K562 (cell line): ENCODE results near the gene SLC7A5. TPM values are rescaled to one million over a fixed set of nuclear protein-coding genes. Genes with fewer than 3 reads are reported as not detected.
A peak's percentile ranks its signal among the peaks of the same experiment; 100 is the strongest.

Experiments
- BACH1 ChIP-seq: fragments of 200-800 bp; sonication (Bioruptor generic); IDR thresholded peaks from 2 replicates; pipeline ENCODE4 v1.6.1; 2016; ENCODE audit warnings: missing genetic modification characterization, missing compliant biosample characterization
- CTBP1 ChIP-seq: fragments of 450-650 bp; IDR thresholded peaks from 2 replicates; pipeline ENCODE4 v1.6.1; 2016; ENCODE audit warnings: borderline replicate concordance
- EGR1 ChIP-seq: fragments of 450-650 bp; conservative IDR thresholded peaks from 2 replicates; pipeline ENCODE4 v1.6.1; 2017; ENCODE audit warnings: mild to moderate bottlenecking
- FOXA1 ChIP-seq: fragments of 450-650 bp; IDR thresholded peaks from 2 replicates; pipeline ENCODE4 v1.6.1; 2016; ENCODE audit warnings: mild to moderate bottlenecking, borderline replicate concordance
- GABPB2 ChIP-seq: fragments of 250-450 bp; sonication (Bioruptor Pico); conservative IDR thresholded peaks from 2 replicates; pipeline ENCODE4 v1.5.1; 2021; ENCODE audit warnings: mild to moderate bottlenecking
- NR2C1 ChIP-seq, 2 experiments: fragments of 450-650 bp; IDR thresholded peaks; 2 replicates each; pipeline ENCODE4 v1.6.1; 2017; ENCODE audit warnings: mild to moderate bottlenecking in 2 of 2, antibody characterized with exemption in 1 of 2, inconsistent platforms in 1 of 2, missing compliant biosample characterization in 1 of 2, missing genetic modification characterization in 1 of 2
- PHB ChIP-seq: fragments of 250-450 bp; sonication (Bioruptor Pico); IDR thresholded peaks from 2 replicates; pipeline ENCODE4 v1.5.0; 2021
- PHB2 ChIP-seq: fragments of 450-650 bp; IDR thresholded peaks from 2 replicates; pipeline ENCODE4 v1.6.1; 2017; ENCODE audit warnings: low read depth
- PYGO2 ChIP-seq: fragments of 450-650 bp; IDR thresholded peaks from 2 replicates; pipeline ENCODE4 v1.6.1; 2016; ENCODE audit warnings: mild to moderate bottlenecking, missing genetic modification characterization, moderate library complexity, missing compliant biosample characterization
- RBM17 ChIP-seq: fragments of 200-400 bp; formaldehyde crosslinking; IDR thresholded peaks from 2 replicates; pipeline ENCODE4 v1.6.1; 2017; ENCODE audit warnings: low read depth, mild to moderate bottlenecking, low read length, borderline replicate concordance
- SMAD1 ChIP-seq: fragments of 150-350 bp; IDR thresholded peaks from 2 replicates; pipeline ENCODE4 v1.6.1; 2014; ENCODE audit warnings: low read length, low read depth; ENCODE audit not compliant: partially characterized antibody
- TBP ChIP-seq: optimal IDR thresholded peaks from 2 replicates; pipeline ENCODE3; 2011; ENCODE audit warnings: low read depth, low read length, improper control_type of control experiment
- TOE1 ChIP-seq, 2 experiments: fragments of 450-650 bp in 1 of 2; sonication (generic) in 1 of 2; formaldehyde crosslinking in 1 of 2; IDR thresholded peaks; 2 replicates each; pipeline versions ENCODE4 v1.7.1 to v1.8.0; 2016 to 2022; ENCODE audit warnings: borderline replicate concordance in 2 of 2, mild to moderate bottlenecking in 2 of 2, antibody characterized with exemption in 1 of 2, inconsistent platforms in 1 of 2, low read depth in 1 of 2, missing genetic modification reagents in 1 of 2, moderate library complexity in 1 of 2
- ZNF24 ChIP-seq: fragments of 450-650 bp; IDR thresholded peaks from 2 replicates; pipeline ENCODE4 v1.6.1; 2016
- ZNF274 ChIP-seq: IDR thresholded peaks from 2 replicates; pipeline ENCODE4 v1.6.1; 2011; ENCODE audit warnings: low read depth, mild to moderate bottlenecking, low read length, moderate library complexity, borderline replicate concordance
- polyA plus RNA-seq, 8 experiments: library from polyadenylated mRNA; depleted of rRNA in 4 of 8; stranded (reverse) in 5 of 8; unstranded in 3 of 8; fragments of >200 nt; fragmentation: Nextera tagmentation in 2 of 8; fragmentation: Illumina TruSeq in 1 of 8; extraction: Ambion mirVana in 2 of 8; extraction: Trizol in 1 of 8; gene quantifications; 2 replicates each; pipeline versions ENCODE4 v1.2.1 to v1.2.3, GENCODE V29; 2011 to 2014; ENCODE audit warnings: inconsistent platforms in 1 of 8, missing spikeins in 1 of 8
- total RNA-seq, 7 experiments: library from RNA; depleted of rRNA in 6 of 7; stranded (reverse); fragments of >200 nt in 6 of 7; fragmentation: Illumina TruSeq in 2 of 7; extraction: Trizol in 2 of 7; gene quantifications; 2 replicates each; pipeline versions ENCODE4 v1.2.1 to v1.2.3, GENCODE V29; 2011 to 2021; ENCODE audit warnings: low replicate concordance in 1 of 7
- TF ChIP-seq, protein P1 (sequence below): sonication (generic); formaldehyde crosslinking; IDR thresholded peaks from 2 replicates; pipeline ENCODE4 v1.8.0; 2022; ENCODE audit warnings: mild to moderate bottlenecking, missing genetic modification reagents
- TF ChIP-seq, protein P2 (sequence below): fragments of 250-450 bp; sonication (Bioruptor Pico); IDR thresholded peaks from 2 replicates; pipeline ENCODE4 v1.5.0; 2021; ENCODE audit warnings: mild to moderate bottlenecking, moderate library complexity
- TF ChIP-seq, protein P3 (sequence below): conservative IDR thresholded peaks from 2 replicates; pipeline ENCODE4 v1.6.1; 2011; ENCODE audit warnings: low read depth, mild to moderate bottlenecking, low read length; ENCODE audit not compliant: control insufficient read depth

SLC7A5 gene
- total and polyA plus RNA-seq, 9 of the 15 experiments (the other 6 are each of a cell fraction or from before 2014, with no cell fraction given): 1.9 to 220 (median 18.6) TPM

DNA sequence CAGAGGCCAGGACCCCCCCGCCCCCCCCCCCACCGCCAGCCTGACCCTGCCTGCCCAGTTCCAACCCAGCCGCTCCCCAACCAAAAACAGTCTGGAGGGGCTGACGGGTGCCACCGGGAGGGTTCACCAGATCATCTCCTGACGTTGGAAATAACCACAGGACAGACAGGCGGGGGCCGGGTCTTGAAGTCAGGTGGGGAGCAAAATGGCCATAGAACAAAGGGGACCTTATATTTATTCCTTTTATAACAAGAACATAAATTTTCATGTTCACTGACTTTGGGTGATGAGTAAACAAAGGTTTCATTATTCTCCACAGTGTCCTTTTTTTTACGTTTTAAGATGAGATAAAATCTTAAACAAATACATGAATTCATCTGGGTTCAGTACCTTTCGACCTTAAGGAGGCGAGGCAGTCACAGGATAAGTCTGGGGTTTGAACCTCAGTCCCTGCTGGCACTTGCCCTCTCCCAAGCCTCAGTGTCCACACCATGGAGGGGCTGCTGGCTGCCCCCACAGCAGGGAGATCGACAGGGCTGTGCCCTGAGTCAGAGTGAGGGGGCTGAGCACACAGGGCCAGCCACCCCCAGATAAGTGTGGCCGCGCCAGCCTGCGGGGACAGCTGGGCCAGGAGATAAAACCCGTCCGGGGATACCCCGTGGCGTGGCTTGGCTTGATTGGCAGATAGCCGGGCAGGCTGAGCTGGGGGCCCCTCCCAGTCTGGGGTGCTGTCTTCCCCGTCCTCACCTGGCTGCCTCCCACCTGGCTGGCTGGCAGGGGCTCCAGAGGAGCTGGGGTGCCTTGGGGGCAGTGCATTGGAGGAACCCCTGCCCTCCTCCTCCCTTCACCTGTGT lies 15.0 kb downstream of the SLC7A5 start (continued):
- TF ChIP-seq, protein P1, sequence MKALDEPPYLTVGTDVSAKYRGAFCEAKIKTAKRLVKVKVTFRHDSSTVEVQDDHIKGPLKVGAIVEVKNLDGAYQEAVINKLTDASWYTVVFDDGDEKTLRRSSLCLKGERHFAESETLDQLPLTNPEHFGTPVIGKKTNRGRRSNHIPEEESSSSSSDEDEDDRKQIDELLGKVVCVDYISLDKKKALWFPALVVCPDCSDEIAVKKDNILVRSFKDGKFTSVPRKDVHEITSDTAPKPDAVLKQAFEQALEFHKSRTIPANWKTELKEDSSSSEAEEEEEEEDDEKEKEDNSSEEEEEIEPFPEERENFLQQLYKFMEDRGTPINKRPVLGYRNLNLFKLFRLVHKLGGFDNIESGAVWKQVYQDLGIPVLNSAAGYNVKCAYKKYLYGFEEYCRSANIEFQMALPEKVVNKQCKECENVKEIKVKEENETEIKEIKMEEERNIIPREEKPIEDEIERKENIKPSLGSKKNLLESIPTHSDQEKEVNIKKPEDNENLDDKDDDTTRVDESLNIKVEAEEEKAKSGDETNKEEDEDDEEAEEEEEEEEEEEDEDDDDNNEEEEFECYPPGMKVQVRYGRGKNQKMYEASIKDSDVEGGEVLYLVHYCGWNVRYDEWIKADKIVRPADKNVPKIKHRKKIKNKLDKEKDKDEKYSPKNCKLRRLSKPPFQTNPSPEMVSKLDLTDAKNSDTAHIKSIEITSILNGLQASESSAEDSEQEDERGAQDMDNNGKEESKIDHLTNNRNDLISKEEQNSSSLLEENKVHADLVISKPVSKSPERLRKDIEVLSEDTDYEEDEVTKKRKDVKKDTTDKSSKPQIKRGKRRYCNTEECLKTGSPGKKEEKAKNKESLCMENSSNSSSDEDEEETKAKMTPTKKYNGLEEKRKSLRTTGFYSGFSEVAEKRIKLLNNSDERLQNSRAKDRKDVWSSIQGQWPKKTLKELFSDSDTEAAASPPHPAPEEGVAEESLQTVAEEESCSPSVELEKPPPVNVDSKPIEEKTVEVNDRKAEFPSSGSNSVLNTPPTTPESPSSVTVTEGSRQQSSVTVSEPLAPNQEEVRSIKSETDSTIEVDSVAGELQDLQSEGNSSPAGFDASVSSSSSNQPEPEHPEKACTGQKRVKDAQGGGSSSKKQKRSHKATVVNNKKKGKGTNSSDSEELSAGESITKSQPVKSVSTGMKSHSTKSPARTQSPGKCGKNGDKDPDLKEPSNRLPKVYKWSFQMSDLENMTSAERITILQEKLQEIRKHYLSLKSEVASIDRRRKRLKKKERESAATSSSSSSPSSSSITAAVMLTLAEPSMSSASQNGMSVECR (CRISPR knock-in tag): peak; percentile 62; the same call in 1 of the 2 replicates
- TF ChIP-seq GABPB2 (CRISPR knock-in tag): no peak
- no peak for TF ChIP-seq TBP
- no peak for TF ChIP-seq NR2C1 (IDR thresholded peaks at IDR 0.05)
- peak; percentile 64 for TF ChIP-seq NR2C1 (tag; IDR thresholded peaks at IDR 0.05)
- TF ChIP-seq CTBP1: peak; percentile 97
- TF ChIP-seq ZNF24: peak; percentile 23; the same call in 1 of the 2 replicates
- TF ChIP-seq ZNF274: no peak; the same call in 1 of the 2 replicates
- 0 out of 2 replicates have a peak, but pooled peaks have one; percentile 55 for TF ChIP-seq PYGO2 (tag)
- no peak for TF ChIP-seq RBM17
- TF ChIP-seq, protein P2, sequence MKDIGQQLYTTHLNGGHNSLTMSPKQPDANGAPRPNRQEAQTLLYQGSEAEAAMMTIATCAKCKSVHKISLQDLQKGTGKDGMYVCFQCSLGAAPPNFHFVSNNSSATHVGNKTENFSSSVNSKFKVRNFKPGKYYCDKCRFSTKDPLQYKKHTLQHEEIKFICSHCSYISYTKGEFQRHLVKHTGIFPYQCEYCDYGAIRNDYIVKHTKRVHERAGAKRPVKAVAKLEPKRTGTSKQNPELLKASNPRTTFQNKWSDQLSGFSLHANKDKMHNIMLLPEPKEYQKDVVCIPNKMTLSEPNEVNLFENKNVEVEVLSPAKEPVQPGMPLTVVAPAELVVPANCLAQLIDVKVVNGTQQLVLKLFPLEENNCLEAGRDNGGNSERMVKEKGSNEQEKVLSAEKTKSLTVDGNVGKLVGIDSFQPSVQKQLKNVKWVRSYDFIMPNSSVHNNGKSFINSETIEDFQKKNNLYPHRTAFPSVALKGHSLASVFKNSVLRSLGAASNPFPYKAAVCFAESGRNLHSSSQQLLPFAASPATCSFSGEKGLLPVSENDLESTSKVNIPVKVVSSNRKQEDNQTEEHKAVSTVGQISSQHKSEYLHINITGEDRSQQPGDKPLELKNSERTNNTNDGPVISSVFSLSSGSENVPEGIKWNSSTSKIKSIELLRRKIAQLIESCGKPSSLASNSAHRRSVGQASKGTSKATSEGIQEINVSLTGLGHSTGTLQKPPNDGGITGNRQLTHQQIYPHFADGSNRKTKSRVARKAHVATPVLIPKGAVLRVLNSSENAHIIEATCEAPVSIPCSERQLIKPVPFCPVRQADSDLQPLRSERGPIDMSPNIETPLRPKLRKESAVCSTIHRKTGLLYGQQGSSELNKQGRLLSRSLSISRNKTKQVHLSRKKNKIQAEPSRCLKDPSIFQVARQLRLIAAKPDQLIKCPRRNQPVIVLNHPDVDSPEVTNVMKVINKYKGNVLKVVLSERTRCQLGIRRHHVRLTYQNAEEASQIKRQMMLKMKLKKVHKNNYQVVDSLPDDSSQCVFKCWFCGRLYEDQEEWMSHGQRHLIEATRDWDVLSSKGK (CRISPR knock-in tag): no peak
- TF ChIP-seq PHB: no peak
- TF ChIP-seq FOXA1: peak; percentile 89; the same call in 1 of the 2 replicates
- TF ChIP-seq, protein P3, sequence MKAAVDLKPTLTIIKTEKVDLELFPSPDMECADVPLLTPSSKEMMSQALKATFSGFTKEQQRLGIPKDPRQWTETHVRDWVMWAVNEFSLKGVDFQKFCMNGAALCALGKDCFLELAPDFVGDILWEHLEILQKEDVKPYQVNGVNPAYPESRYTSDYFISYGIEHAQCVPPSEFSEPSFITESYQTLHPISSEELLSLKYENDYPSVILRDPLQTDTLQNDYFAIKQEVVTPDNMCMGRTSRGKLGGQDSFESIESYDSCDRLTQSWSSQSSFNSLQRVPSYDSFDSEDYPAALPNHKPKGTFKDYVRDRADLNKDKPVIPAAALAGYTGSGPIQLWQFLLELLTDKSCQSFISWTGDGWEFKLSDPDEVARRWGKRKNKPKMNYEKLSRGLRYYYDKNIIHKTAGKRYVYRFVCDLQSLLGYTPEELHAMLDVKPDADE: peak; percentile 93
- no peak for TF ChIP-seq BACH1
- peak; percentile 99 for TF ChIP-seq EGR1
- peak; percentile 95 for TF ChIP-seq SMAD1
- peak; percentile 93 for TF ChIP-seq PHB2
- peak; percentile 79; the same call in 1 of the 2 replicates for TF ChIP-seq TOE1 (IDR thresholded peaks at IDR 0.05; ENCODE audit: borderline replicate concordance)
- no peak for TF ChIP-seq TOE1 (CRISPR knock-in tag; IDR thresholded peaks at IDR 0.05; ENCODE audit: borderline replicate concordance, low read depth)
